A549 (cell line): ENCODE results near the gene PMS1.

Experiments
- MAFK ChIP-seq: fragments of 450-650 bp; IDR thresholded peaks from 2 replicates; pipeline ENCODE4 v1.6.1; 2014; ENCODE audit not compliant: partially characterized antibody
- MAZ ChIP-seq: fragments of 150-350 bp; IDR thresholded peaks from 2 replicates; pipeline ENCODE4 v1.6.1; 2014; ENCODE audit warnings: antibody characterized with exemption, low read depth, low read length, borderline replicate concordance
- POLR2AphosphoS2 ChIP-seq: conservative IDR thresholded peaks from 2 replicates; pipeline ENCODE4 v1.6.1; 2012; ENCODE audit warnings: low read length, improper control_type of control experiment, inconsistent platforms
- RAD21 ChIP-seq, 2 experiments: fragments of >200 bp in 1 of 2; sonication (Bioruptor Twin) in 1 of 2; formaldehyde crosslinking in 1 of 2; IDR thresholded peaks in 1 of 2; conservative IDR thresholded peaks in 1 of 2; 2 replicates in 1 of 2; 3 replicates in 1 of 2; pipeline ENCODE4 v1.6.1; 2012 to 2018; ENCODE audit warnings: inconsistent platforms in 1 of 2
- TF ChIP-seq, protein P1 (sequence below): fragments of 450-650 bp; IDR thresholded peaks from 2 replicates; pipeline ENCODE4 v1.6.1; 2014; ENCODE audit warnings: antibody characterized with exemption
- TF ChIP-seq, protein P2 (sequence below): fragments of >200 bp; sonication (Bioruptor Twin); formaldehyde crosslinking; IDR thresholded peaks from 3 replicates; pipeline ENCODE4 v1.5.1; 2016

DNA sequence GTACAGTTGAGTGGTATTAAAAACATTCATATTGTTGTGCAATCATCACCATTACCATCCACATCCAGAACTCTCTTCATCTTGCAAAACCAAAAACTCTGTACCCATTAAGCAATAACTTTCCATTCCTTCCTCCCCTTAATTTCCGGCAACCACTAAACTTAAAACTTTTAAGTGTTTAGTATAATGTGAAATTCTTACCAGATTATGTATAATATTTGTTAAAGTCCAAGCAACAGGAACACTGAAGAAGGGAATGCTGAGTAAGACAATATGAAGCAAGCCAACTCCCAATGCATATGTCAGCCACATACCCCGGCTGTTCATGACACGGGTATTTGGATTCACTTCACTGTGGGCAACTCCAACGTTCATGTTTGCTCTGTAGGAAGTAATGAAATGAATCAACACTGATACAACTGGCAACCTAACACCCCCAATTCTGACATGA is 2.0 kb upstream of the PMS1 start:
- TF ChIP-seq, protein P1, sequence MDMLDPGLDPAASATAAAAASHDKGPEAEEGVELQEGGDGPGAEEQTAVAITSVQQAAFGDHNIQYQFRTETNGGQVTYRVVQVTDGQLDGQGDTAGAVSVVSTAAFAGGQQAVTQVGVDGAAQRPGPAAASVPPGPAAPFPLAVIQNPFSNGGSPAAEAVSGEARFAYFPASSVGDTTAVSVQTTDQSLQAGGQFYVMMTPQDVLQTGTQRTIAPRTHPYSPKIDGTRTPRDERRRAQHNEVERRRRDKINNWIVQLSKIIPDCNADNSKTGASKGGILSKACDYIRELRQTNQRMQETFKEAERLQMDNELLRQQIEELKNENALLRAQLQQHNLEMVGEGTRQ: no peak
- no peak for TF ChIP-seq POLR2AphosphoS2
- peak; percentile 70 for TF ChIP-seq MAFK
- TF ChIP-seq, protein P2, sequence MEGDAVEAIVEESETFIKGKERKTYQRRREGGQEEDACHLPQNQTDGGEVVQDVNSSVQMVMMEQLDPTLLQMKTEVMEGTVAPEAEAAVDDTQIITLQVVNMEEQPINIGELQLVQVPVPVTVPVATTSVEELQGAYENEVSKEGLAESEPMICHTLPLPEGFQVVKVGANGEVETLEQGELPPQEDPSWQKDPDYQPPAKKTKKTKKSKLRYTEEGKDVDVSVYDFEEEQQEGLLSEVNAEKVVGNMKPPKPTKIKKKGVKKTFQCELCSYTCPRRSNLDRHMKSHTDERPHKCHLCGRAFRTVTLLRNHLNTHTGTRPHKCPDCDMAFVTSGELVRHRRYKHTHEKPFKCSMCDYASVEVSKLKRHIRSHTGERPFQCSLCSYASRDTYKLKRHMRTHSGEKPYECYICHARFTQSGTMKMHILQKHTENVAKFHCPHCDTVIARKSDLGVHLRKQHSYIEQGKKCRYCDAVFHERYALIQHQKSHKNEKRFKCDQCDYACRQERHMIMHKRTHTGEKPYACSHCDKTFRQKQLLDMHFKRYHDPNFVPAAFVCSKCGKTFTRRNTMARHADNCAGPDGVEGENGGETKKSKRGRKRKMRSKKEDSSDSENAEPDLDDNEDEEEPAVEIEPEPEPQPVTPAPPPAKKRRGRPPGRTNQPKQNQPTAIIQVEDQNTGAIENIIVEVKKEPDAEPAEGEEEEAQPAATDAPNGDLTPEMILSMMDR: no peak
- no peak for TF ChIP-seq RAD21 (conservative IDR thresholded peaks at IDR 0.05 in 1 of 2, IDR thresholded peaks at IDR 0.05 in 1 of 2)
- no peak for TF ChIP-seq MAZ
